ENCODE measurements around the gene NLRC5. TPM values are rescaled to one million over a fixed set of nuclear protein-coding genes. Genes with fewer than 3 reads are reported as not detected.
"Not testable (repeated sequence)": the region's sequence is repeated elsewhere in the genome, so short reads cannot be mapped to it uniquely, and the experiment has no call there.

NLRC5 gene
- total RNA-seq, 1 donor from 2014 or later, result 14.2 TPM

DNA sequence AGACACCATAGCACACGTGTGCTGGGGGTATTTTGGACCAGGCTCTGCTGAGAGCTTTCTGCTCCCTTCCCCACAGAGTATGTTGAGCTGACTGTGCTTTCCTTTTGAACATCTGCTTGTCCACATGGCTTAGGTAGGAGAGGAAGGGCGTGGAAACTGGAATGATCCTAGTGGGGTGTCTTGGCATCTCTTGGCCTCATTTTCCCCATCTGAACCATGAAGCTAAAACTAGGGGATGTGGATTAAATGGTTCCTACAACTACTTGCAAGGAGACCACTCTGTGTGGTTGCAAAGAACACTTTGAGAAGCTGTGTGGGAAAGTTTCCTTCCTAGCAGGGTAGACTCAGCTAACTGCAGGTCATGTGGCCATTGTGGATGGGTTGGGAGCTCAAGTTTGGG, 6.7 kb upstream of the NLRC5 start:
- no peak for DNase-seq

DNA sequence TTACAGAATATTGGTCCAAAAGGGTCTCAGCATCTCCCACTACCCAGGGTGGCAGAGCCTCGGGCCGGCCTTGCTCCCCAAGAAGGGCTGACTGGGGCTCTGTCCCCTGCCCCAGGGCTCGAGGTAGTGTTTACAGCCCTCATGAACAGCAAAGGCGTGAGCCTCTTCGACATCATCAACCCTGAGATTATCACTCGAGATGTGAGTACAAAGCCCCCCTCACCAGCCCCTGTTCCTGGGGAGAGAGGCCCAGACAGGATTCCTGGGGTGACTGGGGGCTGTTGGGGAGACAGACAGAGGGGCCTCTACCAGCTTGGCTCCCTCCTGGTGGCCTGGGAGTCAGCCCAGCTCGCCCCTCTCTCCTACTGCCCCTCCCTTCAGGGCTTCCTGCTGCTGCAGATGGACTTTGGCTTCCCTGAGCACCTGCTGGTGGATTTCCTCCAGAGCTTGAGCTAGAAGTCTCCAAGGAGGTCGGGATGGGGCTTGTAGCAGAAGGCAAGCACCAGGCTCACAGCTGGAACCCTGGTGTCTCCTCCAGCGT, 6.1 kb upstream of the NLRC5 start:
- DNase-seq, result no peak

DNA sequence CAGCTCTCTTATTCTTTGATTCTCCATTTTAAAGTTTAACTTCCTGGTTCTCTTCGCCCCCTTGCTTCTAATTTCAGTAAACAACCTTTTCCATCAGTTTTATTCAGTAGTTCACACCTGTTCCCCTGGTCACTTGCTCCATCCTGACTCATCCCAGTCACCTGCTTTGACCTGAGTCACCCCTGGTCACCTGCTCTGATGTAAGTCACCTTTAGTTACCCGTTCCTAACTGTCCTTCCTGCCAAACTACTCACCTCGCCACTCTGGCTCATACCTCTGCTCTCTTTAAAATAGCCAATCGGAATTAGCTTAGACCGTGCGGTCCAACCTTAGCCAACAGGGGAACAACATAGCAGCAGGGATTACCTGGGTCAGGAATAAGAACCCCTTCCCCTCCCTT, 4.7 kb upstream of the NLRC5 start:
- no peak for DNase-seq

DNA sequence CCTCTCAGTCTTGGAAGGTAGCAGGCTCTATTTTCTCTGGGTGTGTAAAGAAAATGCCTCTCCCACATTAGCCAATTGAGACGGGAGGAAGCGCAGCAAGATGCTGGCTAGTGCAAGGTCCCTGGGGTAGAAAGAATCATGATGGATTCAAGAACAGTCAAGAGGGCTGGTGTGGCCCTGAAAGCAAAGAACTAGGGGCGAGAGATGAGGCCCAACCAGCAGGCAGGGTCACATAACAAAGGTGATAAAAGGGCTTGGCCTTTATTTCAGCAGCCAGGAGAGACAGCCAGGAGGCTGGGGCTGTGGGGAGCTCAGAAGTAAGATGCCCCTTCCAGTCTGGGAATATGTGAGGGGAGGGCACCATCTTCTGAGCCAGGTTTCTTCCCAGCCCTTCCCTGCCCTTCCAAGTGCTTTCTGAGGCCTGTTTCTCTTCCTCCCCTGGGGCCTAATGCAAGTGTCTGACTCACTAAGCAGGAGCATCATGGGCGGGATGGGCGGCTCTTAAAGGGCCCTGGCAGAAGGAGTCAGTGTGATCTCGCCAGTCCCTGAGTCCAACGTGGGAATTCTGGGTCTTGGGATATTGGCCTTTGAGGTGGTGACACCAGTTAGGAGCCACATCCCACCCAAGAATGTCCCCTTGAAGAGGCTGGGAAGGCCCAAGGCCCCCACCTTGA, 3.9 kb upstream of the NLRC5 start:
- DNase-seq, result no peak

DNA sequence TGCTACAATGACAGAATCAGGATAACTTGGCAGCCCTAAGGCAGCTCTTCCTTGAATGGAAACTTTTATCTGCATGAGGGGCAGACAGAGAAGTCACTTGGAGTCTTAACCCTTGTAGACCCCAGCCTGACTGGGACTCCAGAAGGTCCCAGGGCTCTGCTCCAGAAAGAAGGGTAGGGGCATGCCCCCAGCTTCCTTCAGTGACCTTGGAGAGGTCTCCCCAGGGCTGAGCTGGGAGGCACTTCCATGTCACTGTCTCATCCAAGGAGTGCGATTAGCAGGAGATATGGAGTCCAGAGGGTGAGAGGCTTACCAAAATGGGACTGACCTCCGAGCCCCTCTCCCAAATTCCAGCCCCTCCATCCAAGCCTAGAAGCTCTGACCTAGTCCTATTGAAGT, 3.4 kb upstream of the NLRC5 start:
- no peak for DNase-seq

DNA sequence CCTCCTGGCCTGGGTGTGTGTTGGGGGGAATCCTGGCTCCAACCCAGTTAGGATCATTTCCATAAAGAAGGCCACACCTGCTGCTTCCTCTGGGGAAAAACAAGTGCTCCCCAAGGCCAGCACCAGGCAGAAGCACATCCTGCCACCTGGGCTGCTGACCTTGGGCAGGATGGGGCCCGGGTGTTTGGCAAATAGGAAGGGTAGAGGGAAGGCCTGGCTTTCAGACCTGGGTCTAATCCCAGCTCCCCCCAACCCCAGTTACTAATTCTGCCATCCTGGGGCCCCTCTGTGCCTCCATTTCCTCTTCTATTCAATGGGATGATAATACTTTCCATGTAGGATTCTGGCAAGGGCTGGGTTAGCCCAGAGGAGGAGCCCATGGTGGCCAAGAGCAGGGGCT, 3.0 kb upstream of the NLRC5 start:
- no peak for DNase-seq

DNA sequence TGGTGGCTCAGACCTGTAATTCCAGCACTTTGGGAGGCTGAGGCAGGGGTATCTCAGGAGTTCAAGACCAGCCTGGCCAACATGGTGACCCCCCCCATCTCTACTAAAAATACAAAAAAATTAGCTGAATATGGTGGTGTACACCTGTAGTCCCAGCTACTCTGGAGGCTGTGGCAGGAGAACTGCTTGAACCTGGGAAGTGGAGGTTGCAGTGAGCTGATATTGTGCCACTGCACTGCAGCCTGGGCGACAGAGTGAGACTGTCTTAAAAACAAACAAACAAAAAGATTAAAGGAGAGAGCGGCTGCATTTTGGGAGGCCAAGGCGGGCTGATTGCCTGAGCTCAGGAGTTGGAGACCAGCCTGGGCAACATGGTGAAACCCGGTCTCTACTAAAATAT, 2.4 kb upstream of the NLRC5 start:
- DNase-seq, result not testable (repeated sequence)

DNA sequence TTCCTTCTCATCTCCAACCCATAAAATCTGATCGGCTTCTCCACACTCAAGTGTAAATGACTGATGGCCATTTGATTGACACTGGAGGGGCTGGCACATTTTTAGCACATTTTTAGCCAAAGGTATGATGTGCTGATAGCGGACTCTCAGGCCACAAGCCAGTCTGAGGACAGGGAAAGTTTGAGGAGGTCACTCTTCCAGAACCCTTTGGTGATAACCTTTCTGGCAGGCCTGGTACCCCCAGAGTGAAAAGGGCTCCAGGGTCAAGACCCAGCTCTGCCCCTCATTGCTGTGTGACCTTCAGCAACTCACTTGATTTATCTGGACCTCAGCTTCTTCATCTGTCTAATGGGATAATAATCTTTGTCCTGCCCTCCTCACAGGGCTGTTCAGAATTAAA, 1.7 kb upstream of the NLRC5 start:
- DNase-seq, result no peak

DNA sequence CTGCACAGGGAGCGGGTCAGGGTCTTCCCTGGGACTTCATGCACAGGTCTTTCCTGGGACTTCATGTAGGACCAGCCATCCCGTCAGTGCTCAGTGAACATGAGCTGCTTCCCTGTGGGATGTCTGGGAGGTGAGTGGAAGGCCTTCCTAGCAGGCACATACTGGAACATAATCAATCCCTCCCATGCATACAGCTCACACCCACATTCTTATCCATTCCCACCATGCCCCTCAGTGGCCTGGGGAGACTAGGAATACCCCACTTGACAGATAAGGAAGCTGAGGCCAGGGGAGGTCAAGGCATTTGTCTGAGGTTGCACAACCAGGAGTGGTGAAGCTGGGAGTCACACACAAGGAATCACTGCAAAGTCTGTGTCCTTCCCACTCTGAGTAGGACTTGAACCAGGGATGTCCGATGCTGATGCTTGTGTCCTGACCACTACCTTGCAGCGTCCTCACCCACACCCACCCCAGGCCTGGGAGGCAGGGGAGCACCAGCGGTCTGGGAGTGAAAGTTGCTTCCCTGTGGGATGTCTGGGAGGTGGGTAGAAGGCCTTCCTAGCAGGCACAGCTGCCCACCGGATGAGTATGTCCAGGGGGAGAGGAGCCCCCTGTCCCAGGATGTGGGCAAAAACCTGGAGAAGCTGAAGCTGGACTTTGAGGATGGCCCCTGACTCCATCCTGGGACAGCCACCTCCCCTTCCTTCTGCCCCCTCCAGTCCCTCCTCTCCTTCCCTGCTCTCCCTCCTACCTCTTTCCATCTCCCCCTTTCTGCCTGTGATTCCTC, 1.0 kb upstream of the NLRC5 start:
- DNase-seq, result no peak

DNA sequence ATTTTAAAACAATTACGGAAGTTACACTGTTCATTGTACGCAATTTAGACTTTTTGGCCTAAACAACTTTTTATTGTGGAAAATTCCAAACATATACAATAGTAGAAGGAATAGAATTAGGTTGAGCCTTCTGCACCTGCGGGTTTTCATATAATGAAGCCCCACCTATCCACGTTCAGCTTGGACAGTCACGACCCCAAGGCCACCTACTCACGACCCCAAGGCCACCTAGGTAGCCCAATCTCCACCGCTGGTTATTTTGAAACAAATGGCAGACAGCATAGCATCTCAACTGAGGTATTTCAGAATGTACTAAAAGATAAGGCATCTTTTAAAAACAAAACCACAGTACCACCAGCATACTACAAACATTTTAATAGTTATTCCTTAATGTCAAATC, 631 bp downstream of the NLRC5 start:
- DNase-seq, result no peak

DNA sequence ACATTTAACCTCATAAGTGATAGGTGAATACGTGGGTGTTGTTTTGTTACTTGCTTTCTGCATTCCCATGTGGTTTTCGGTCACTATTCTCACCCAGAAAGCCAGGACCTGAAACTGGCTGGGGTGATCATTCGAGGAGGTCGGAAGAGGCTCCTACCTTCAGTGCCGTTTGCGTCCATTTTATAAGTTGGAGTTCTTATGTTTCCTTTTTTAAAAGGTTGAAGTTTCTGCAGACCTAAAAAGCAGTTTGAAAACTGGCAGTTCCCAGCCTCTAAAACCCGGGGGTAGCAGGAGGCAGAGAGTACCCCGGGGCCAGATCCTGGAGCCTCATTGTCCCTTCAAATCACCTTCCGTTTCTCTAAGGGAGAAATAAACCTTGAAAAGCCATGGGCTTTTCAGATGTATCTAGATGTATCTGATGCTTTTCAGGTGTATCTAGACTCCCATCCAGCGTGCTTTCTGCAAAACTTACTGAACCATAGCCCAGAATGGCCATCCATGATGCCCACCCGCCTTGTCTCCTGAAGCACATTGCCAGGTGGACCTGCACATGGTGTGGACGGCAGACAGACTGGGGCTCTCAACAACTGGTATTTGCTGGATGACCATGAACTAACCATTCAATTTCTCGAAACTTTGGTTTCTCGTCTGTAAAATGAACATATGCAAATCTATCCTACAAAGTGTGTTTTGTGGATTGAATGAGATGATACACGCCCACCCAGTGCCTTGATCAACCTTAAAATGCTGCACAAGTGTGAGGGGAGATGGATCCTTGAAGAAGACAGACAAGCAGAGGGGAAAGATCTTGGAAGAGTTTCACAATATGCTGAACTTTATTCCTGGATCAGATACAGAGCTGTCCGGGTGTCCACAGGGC, 1.3 kb downstream of the NLRC5 start:
- DNase-seq, result no peak

DNA sequence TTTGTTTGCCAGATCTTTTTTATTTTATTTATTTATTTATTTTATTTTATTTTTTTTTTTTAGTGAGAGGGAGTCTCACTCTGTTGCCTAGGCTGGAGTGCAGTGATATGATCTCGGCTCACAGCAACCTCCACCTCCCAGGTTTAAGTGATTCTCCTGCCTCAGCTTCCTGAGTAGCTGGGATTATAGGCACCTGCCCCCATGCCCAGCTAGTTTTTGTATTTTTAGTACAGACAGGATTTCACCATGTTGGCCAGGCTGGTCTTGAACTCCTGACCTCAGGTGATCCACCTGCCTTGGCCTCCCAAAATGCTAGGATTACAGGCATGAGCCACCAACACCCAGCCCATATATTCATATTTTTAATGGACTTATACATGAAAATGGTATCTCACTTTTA, 3.1 kb downstream of the NLRC5 start:
- DNase-seq, result not testable (repeated sequence)

DNA sequence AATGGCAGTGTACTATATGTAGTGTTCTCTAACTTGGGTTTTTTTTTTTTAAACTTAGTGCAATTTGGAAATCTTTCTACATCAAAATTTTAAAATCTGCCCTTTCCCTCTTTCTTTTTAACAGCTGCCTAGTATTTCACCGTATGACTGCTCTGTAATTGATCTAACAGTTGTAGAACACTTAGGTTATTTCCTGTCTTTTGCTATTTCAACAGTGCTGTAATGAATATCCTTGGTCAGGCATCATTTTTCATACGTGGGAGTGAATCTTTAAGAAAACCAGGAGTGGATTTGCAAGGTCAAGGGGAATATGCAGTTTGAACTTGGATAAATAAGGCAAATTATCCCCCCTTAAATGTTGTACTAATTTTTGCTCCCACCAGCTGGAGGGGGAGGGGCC, 3.8 kb downstream of the NLRC5 start:
- DNase-seq, result no peak

DNA sequence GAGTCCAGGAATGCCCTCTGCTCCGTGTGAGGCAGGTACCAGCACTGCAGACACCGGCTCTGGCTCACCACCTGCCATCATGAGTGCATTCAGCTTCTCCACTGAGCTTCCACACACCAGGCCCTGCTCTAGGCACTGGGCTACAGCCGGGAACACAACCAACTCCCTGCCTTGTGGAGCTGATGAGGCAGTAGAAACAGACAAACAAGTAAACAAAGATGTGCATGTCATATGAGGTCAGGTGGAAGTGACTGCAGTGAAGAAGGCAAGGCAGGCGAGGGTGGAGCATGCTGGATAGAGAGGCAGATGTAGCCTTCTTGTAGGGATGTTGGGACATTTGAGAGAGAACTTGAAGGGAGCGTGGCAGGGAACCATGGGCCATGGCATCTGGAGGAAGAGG, 5.0 kb downstream of the NLRC5 start:
- no peak for DNase-seq

DNA sequence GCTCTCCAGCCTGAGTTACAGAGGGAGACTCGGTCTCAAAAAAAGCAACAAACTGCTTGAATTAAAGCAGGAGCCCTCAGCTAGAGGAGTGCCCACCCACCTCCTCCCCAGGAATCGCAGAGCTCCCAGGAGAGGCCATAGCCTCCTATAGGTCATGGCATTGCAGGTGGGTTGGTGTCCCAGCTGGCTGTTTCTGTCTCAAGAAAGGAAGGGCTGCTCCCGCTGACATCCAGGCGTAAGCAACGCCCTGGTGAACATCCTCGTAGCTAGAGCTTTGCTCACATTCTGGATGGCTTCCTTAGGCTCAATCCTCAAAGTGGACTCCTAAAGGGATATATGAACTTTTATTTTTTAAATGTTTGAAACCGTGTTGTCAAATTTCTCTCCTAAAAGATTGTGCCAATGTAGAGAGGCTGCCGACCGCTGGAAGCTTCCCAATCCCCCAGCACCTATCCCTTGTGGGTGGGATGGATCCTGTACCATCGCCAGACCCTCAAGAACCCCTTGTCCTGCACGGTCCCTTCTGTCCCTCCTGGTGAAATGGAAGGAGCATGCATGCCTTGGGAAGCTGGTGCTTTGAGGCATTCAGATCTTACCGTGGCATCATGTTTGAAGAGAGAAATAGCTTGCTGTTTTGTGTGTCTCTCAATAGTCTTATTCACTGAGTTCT, 5.9 kb downstream of the NLRC5 start:
- DNase-seq, result no peak

DNA sequence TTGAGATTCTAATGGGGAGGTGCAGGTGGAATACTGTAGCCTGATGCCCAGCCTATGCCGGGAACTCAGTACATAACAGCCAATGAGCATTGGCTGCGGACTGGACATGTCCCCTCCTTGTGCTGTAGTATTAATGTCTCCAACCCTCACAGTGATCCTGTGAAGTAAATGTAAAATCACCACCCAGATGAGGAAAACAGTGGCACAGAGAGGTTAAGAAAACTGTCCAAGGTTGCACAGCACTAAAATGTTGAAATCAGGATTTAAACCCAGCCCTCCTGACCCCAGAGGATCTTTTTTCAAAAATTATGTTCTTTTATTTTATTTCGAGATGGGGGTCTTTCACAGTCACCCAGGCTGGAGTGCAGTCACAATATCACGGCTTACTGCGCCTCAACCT, 7.9 kb downstream of the NLRC5 start:
- DNase-seq, result no peak

DNA sequence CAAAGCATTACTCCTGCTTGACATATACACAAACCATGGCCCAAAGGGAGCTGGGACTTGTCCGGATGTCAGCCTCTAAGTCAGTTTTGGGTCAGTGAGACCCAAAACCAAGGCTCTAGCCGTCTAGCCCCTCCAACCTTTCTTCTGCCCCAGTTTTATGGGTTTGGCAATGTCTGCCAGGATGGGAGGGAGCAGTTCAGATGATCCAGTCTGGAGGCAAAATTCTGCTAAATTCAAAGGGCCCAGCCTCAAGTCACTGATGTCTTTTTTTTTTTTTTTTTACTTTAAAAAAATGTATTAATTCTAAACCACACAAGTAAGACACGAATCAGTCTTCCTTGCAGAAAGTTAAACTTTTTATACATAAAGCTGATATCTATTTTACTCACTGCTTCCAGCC, 8.6 kb downstream of the NLRC5 start:
- no peak for DNase-seq

DNA sequence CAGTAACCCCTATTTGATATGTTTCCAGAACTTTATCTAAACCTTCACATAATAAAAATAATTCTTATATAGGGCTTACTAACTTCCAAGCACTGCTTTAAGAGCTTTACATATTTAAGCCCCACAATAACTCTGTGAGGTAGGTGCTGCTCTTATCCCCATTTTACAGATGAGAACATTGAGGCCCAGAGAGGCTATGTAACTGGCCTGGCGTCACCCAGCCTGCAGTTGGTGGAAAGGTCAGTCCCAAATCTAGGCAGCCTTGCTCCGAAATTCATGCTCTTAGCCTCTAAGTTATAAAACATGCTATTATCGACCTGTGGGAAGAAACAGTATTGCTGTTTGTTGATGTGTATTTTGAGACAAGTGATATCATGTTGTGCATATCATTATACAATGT, 9.0 kb downstream of the NLRC5 start:
- no peak for DNase-seq

DNA sequence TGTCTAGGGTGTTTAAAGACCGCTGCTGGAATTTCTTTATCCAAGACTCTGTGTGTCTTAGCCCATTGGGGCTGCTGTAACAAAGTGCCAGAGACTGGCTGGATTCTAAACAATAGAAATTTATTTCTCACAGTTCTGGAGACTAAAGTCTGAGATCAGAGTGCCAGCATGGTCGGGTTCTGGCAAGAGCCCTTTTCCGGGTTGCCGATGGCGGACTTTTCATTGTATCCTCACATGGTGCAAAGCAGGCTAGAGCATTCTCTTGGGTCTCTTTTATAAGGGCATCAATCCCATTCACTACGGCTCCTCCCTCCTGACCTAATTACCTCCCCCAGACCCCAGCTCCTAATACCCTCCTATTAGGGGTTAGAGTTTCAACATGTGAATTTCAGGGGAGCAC, 9.5 kb downstream of the NLRC5 start:
- DNase-seq, result no peak

DNA sequence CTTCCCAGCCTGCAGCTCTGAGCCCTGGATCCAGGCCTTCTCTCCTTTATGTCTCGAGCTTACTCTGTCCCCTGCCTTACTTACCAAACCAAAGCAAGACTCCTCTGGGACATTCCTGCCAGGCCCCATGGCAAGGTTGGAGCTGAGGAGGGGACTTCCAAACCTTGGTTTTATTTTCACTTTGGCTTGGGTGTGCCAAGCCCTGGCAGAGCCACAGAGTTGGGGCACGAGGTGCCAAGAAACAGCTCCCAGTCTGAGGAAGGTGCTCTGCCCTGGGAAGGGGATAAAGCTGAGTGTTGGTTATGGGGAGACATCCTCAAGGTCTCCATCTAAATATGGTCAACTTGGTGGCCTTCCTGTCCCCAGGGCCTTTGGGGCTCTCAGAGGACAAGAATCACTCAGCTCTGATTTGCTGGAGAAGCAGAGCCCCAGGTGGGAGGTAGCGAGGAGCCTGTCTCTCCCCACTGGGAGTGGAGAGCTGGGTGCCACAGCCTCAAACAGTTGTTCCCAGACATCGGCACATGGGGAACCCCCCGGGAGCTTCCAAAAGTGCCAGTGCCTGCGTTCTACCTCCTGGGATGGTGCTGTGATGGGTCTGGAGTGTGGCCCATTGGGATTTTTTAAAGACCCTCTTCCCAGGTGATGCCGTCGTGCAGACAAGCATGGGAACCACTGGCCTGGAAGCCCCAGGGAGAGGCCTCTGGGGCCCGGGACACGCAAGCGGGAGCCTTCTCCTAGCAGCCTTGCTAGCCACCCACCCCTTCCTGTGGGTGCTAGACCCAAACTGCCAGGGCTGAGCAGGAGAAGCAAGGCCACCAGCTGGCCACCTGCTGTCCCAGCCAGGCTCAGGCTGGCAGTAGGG, 10.3 kb downstream of the NLRC5 start:
- no peak for DNase-seq
